ENCODE measurements around the gene INTS1.

DNA sequence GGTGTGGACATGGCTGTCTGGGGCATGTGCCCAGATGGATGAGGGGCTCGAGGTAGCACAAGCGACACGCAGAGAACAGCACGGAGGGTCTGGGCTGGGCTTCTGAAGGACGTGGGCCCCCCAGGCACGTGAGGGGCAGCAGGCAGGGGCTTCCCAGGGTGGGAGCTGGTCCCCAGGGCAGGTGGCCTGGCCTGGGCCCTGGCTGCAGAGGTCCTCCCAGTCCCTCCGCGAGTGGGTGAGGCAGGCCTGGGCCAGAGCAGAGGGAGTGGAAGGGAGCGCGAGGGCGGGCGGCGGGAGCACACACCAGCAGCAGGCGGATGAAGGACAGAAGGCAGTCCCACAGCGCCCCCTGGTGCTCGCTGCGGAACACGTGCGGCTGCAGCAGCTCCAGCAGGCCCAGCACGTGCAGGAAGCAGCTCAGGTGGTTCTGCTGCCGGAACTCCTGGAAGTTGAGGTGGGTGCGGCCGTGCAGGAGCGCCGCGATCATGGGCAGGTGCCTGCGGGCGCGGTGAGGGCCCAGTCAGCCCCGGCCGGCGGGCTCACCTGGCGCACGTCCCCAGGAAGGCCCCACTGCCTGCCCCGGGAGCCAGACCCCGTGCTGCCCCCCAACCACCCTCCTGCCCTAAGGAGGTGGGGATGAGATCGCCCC lies 30.2 kb downstream of the INTS1 start:
- TF ChIP-seq, protein P1, sequence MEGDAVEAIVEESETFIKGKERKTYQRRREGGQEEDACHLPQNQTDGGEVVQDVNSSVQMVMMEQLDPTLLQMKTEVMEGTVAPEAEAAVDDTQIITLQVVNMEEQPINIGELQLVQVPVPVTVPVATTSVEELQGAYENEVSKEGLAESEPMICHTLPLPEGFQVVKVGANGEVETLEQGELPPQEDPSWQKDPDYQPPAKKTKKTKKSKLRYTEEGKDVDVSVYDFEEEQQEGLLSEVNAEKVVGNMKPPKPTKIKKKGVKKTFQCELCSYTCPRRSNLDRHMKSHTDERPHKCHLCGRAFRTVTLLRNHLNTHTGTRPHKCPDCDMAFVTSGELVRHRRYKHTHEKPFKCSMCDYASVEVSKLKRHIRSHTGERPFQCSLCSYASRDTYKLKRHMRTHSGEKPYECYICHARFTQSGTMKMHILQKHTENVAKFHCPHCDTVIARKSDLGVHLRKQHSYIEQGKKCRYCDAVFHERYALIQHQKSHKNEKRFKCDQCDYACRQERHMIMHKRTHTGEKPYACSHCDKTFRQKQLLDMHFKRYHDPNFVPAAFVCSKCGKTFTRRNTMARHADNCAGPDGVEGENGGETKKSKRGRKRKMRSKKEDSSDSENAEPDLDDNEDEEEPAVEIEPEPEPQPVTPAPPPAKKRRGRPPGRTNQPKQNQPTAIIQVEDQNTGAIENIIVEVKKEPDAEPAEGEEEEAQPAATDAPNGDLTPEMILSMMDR (IDR thresholded peaks at IDR 0.05; ENCODE audit: low read length) = peak; percentile 85
- no peak for TF ChIP-seq EZH2 (optimal IDR thresholded peaks at IDR 0.05; ENCODE audit: low read depth, low read length)

Data from MM.1S (cell line).